ENCODE data around the gene TAC4.

- TF ChIP-seq POLR2A (IDR thresholded peaks at IDR 0.05; ENCODE audit: low read depth, low read length) (no peak), POLR2AphosphoS5 (IDR thresholded peaks at IDR 0.05; ENCODE audit: low read depth, low read length) (no peak), SPI1 (IDR thresholded peaks at IDR 0.05; ENCODE audit: low read depth, low read length) (no peak), TAF1 (IDR thresholded peaks at IDR 0.05; ENCODE audit: low read depth, low read length) (no peak)
Observed at GRCh38 chr17:49822829-49823228, 25.0 kb downstream of the TAC4 start.

Measured in GM12891 (cell line).